GM12875 (cell line): ENCODE results near the gene IGSF1.

Experiments
- H3K4me3 ChIP-seq: one replicate; pipeline ENCODE4 v1.5.1; 2011; ENCODE audit warnings: low read depth, low read length, control low read depth
- CTCF ChIP-seq: IDR thresholded peaks from 2 replicates; pipeline ENCODE4 v1.5.1; 2011; ENCODE audit warnings: low read depth, mild to moderate bottlenecking, control low read depth, inconsistent platforms, low read length, moderate library complexity, borderline replicate concordance; ENCODE audit not compliant: insufficient read depth

Gene IGSF1

GRCh38 chrX:131288738-131289511 lies at the start of gene IGSF1:
TSS of gene IGSF1 (minus strand) at chrX:131289306. CDS start at chrX:131286674, 2,632 bp downstream.
- TF ChIP-seq CTCF = no peak

GRCh38 chrX:131332331-131332730 lies 43.2 kb upstream of the IGSF1 start:
- no peak for TF ChIP-seq CTCF
- H3K4me3 ChIP-seq = no peak overlapping the region

More at GRCh38 chrX:131288738-131289511, at the start of gene IGSF1:
- no peak within 1 kb of the TSS for H3K4me3 ChIP-seq

- TF ChIP-seq CTCF = no peak
- no peak overlapping the region for H3K4me3 ChIP-seq
These were observed 42.0 kb upstream of the IGSF1 start for GRCh38 chrX:131331152-131331551.

- no peak for TF ChIP-seq CTCF
- no peak overlapping the region for H3K4me3 ChIP-seq
These were observed 41.6 kb upstream of the IGSF1 start for GRCh38 chrX:131330735-131331134.

- H3K4me3 ChIP-seq = no peak overlapping the region
- no peak for TF ChIP-seq CTCF
These were observed 33.5 kb upstream of the IGSF1 start for GRCh38 chrX:131322651-131323050.

- no peak for TF ChIP-seq CTCF
- H3K4me3 ChIP-seq = no peak overlapping the region
These were observed 28.2 kb upstream of the IGSF1 start for GRCh38 chrX:131317326-131317725.

- TF ChIP-seq CTCF = no peak
- H3K4me3 ChIP-seq = no peak overlapping the region
These were observed 27.2 kb upstream of the IGSF1 start for GRCh38 chrX:131316260-131316659.
